ENCODE data around the gene F2. TPM values are rescaled to one million over a fixed set of nuclear protein-coding genes. Genes with fewer than 3 reads are reported as not detected.

The F2 gene
- total RNA-seq, 2 donors from 2014 or later: not detected

DNA sequence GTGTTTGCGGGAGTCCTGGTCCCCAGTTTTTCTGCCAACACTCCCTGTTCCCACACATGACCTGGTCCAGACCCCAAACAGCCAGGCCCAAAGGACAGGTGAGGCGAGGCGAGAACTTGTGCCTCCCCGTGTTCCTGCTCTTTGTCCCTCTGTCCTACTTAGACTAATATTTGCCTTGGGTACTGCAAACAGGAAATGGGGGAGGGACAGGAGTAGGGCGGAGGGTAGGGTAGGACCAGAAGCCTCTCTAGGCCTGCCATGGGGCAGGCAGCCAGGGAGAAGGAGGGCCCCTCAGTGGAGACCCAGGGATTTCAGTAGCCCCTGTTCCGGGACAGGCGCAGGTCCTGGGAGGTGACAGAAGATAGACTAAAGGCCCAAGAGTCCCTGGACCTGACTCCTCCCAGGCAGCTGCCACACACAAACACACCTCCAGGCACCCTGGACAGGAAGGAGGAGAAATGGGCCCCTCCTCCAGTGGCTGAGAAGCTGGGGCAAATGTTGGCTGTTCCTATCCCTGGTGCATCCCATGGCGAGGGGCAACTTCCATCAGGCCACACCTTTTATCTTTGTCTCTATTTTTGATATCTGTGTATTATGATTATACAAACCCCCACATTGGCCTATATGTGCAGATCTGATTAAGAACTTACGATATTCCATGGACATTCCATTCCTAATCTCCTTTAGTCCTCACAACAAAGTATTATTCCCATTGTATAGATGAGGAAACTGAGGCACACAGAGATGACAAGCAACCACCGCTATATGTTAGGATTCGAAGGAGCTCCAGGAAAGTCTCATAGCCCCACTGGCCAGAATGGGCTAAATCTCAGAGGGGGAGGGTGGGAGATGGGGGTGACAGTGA lies 626 bp upstream of the F2 start:
- no peak overlapping the region for H3K4me3 Mint-ChIP-seq
- H3K36me3 Mint-ChIP-seq (ENCODE audit: low read depth): no peaks in the 10 kb centered on the region
- H3K4me1 Mint-ChIP-seq: peaks cover 5% of the 10 kb centered on the region
- peak; percentile 23 for ATAC-seq (replicated peaks)
- H3K9me3 Mint-ChIP-seq: no peaks in the 10 kb centered on the region
- H3K27me3 Mint-ChIP-seq: no peaks in the 10 kb centered on the region
- H3K27ac Mint-ChIP-seq: no peak overlapping the region

DNA sequence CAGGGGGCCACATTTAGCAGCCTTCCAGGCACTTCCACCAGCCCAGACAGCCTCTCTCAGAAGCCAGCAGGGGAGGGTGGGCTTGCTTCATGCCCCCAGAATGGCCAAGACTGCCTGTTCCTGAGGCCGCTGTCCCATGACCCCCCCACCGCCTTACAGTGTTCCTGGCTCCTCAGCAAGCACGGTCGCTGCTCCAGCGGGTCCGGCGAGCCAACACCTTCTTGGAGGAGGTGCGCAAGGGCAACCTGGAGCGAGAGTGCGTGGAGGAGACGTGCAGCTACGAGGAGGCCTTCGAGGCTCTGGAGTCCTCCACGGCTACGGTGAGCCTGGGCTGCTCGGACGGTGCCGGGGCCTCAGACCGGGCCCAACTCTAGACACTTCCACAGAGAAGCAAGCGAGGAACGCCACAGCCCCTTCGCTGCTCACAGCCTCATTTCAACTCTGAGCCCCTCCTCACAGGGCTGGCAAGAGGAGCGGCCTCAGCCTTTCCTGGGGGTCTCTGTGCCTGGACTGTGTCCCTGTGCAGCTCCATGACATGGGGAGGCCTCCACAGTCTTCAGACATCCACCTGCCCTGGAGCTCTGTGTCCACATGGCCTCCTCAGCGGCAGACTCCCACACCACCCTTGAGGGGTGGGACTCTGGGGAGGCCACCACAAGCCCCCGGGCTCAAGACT lies 668 bp downstream of the F2 start:
- no peaks in the 10 kb centered on the region for H3K36me3 Mint-ChIP-seq (ENCODE audit: low read depth)
- H3K9me3 Mint-ChIP-seq: no peaks in the 10 kb centered on the region
- ATAC-seq (replicated peaks): no peak
- peaks cover 5% of the 10 kb centered on the region for H3K4me1 Mint-ChIP-seq
- no peak overlapping the region for H3K4me3 Mint-ChIP-seq
- H3K27ac Mint-ChIP-seq: no peak overlapping the region
- H3K27me3 Mint-ChIP-seq: no peaks in the 10 kb centered on the region

DNA sequence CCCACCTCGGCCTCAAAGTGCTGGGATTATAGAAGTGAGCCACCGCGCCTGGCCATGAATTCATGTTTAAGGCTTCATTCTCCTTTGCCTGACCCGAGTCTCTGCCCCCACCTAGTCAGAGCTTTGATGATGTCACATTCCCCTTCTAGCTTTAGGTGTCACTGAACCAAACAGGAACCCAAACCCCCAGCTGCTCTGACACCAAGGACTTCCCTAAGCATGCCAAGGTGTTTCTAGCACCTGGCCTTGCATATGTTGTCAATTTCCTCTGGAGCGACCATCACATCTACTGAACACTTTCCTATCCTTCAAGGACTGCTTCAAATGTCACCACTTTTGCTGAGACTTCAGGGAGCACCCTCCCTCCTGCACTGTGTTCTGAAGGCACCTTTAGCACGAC lies 2.3 kb downstream of the F2 start:
- Mint-ChIP-seq H3K9me3 (no peaks in the 10 kb centered on the region), H3K27me3 (no peaks in the 10 kb centered on the region), H3K4me1 (peaks cover 5% of the 10 kb centered on the region), H3K36me3 (ENCODE audit: low read depth) (no peaks in the 10 kb centered on the region), H3K4me3 (no peak overlapping the region), H3K27ac (no peak overlapping the region)
- ATAC-seq (replicated peaks): no peak

DNA sequence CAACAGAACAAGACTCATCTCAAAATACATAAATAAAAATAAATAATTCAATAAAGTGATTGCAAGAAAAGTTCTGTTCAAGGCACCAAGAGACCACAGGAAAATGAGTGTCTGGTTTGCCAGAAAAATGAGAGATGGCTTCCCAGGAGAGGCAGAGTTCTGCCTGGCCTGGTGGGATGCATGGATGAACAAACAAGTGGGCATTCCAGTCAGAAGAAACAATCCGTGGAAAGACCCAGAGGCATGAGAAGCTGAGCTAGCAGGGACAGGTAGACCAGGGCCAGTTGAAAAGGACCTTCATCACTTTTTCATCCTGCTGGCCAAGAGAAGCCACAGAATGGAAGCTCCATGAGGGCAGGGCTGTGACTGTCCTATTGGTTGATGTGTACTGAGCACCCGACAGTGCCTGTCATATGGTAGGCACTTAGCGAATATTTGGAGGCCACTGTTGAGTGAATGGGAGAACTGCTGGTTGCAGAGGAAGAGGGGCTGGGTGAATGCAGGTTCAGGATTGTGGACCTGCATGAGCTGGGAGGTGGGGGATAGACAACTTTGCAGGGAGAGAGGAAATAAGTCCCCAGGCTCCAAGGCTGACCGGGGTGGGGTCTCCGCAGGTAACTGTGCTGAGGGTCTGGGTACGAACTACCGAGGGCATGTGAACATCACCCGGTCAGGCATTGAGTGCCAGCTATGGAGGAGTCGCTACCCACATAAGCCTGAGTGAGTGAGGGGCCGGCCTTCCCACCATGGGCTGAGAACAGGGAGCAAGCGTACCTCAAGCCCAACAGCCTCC lies 3.7 kb downstream of the F2 start:
- H3K27me3 Mint-ChIP-seq: no peaks in the 10 kb centered on the region
- no peaks in the 10 kb centered on the region for H3K9me3 Mint-ChIP-seq
- H3K4me1 Mint-ChIP-seq: peaks cover 5% of the 10 kb centered on the region
- H3K36me3 Mint-ChIP-seq (ENCODE audit: low read depth): no peaks in the 10 kb centered on the region
- no peak for ATAC-seq (replicated peaks)
- H3K27ac Mint-ChIP-seq: peak overlapping the region; percentile 14
- H3K4me3 Mint-ChIP-seq: no peak overlapping the region

DNA sequence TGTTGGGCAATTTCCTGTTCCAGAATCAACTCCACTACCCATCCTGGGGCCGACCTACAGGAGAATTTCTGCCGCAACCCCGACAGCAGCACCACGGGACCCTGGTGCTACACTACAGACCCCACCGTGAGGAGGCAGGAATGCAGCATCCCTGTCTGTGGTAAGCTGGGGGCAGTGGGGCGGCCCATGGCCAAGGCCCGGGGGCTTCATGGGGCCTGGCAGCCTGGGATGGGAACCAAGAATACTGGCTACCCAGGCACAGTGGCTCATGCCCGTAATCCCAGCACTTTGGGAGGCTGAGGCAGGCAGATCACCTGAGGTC lies 4.3 kb downstream of the F2 start:
- Mint-ChIP-seq H3K4me3 (no peak overlapping the region), H3K9me3 (no peaks in the 10 kb centered on the region), H3K27ac (no peak overlapping the region), H3K4me1 (peaks cover 5% of the 10 kb centered on the region), H3K36me3 (ENCODE audit: low read depth) (no peaks in the 10 kb centered on the region), H3K27me3 (no peaks in the 10 kb centered on the region)
- ATAC-seq (replicated peaks): no peak

DNA sequence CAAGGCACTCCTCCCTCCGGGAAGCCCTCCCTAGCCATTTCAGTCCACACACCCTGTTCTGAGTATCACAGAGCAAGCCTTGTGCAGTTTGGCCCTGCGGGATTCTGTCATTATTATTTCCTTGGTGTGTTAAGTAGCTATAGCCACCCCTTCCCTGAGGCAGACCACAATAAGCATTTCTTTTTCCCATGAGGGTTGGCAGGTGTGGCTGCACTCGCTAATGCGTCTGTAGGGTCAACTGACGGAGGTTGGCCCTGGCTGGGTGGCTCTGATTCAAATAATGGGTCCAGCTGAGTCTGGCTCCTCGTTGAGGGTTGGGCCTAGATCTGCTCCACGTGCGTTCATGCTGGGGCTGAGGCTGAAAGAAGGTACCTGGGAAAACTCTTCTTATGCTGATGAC lies 5.1 kb downstream of the F2 start:
- Mint-ChIP-seq H3K4me1 (no peaks in the 10 kb centered on the region), H3K9me3 (no peaks in the 10 kb centered on the region), H3K36me3 (ENCODE audit: low read depth) (no peaks in the 10 kb centered on the region), H3K4me3 (no peak overlapping the region), H3K27ac (no peak overlapping the region), H3K27me3 (no peaks in the 10 kb centered on the region)
- no peak for ATAC-seq (replicated peaks)

DNA sequence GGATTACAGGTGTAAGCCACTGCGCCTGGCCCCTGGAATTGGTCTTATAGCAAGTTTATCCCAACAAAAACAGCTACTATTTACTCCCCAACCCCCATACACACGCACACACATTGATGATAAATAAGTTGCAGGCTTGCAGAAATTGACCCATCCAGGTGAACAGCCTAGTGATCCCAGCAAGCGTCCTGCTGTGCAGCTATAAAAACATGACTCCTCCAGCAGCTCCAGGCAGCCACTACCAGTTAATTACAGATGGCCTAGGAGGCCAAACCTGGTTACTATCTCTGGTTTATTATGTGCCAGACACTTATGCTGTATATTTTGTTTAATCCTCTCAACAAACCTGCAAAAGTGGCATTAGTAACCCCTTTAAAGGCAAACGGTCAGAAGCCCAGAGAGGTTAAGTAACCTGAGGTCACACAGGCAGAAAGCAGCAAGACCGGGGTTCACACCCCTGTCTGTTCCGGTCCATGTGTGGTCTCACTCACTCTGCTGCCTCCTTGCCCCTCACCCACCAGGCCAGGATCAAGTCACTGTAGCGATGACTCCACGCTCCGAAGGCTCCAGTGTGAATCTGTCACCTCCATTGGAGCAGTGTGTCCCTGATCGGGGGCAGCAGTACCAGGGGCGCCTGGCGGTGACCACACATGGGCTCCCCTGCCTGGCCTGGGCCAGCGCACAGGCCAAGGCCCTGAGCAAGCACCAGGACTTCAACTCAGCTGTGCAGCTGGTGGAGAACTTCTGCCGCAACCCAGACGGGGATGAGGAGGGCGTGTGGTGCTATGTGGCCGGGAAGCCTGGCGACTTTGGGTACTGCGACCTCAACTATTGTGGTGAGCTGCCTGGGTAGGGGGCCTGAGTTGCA lies 6.6 kb downstream of the F2 start:
- Mint-ChIP-seq H3K27ac (no peak overlapping the region), H3K4me1 (no peaks in the 10 kb centered on the region), H3K27me3 (no peaks in the 10 kb centered on the region), H3K9me3 (no peaks in the 10 kb centered on the region), H3K4me3 (no peak overlapping the region), H3K36me3 (ENCODE audit: low read depth) (no peaks in the 10 kb centered on the region)
- no peak for ATAC-seq (replicated peaks)

DNA sequence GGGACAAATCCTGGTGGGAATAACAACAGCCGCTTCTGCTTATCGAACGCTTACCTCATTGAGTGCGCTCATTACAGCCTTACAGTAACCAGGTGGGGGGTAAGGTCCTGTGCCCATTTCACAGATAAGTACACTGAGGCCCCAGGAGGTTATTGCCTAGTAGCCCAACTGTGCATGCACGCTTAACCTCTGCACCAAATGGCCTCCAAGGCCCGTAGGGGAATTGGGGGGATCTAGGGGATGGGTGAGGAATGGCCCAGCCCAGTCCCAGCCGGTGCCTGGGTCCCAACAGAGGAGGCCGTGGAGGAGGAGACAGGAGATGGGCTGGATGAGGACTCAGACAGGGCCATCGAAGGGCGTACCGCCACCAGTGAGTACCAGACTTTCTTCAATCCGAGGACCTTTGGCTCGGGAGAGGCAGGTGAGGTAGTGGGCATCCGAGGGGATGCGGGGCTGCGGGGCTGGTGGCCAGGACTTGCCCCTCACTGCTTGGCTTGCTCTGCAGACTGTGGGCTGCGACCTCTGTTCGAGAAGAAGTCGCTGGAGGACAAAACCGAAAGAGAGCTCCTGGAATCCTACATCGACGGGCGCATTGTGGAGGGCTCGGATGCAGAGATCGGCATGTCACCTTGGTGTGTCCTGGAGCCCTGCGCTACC lies 7.3 kb downstream of the F2 start:
- Mint-ChIP-seq H3K27ac (no peak overlapping the region), H3K27me3 (no peaks in the 10 kb centered on the region), H3K9me3 (no peaks in the 10 kb centered on the region), H3K4me3 (no peak overlapping the region), H3K36me3 (ENCODE audit: low read depth) (no peaks in the 10 kb centered on the region), H3K4me1 (no peaks in the 10 kb centered on the region)
- no peak for ATAC-seq (replicated peaks)

DNA sequence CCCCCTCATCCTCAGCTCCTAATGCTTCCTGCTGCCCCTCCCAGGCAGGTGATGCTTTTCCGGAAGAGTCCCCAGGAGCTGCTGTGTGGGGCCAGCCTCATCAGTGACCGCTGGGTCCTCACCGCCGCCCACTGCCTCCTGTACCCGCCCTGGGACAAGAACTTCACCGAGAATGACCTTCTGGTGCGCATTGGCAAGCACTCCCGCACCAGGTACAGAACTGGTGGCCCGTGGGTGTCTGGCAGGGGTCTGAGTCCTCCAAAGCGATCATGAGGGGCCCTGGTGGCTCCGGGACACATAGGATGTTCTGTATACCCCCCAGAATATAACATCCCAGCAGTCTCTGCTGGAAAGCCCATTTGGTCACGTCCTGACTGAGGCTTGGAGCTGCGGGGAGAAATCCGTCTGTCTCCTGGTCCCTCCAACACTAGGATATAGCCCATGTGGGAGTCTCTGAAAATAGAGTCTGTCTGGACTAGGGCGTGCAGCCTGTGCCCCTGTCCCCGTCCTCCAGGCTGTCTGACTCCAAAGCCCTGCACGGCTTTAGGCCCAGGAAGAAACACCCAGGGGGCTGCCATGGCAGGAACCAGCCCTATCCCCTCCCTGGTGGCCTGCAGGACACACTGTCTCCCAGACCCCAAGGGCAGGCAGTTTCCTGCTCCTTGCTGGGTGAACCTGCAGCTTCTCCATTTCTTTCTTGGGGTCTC lies 9.1 kb downstream of the F2 start:
- Mint-ChIP-seq H3K9me3 (no peaks in the 10 kb centered on the region), H3K4me1 (no peaks in the 10 kb centered on the region), H3K36me3 (ENCODE audit: low read depth) (no peaks in the 10 kb centered on the region), H3K4me3 (no peak overlapping the region), H3K27ac (no peak overlapping the region), H3K27me3 (no peaks in the 10 kb centered on the region)
- no peak for ATAC-seq (replicated peaks)

DNA sequence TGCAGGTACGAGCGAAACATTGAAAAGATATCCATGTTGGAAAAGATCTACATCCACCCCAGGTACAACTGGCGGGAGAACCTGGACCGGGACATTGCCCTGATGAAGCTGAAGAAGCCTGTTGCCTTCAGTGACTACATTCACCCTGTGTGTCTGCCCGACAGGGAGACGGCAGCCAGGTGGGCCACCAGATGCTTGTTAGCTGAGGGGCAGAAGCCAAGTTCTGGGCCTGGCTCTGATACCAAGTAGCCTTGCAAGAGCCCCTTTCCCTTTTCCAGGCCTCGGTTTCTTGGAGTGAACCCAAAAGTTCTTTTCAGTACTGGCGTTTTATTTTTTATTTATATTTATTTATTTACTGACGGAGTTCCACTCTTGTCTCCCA lies 9.6 kb downstream of the F2 start:
- Mint-ChIP-seq H3K27ac (no peak overlapping the region), H3K27me3 (no peaks in the 10 kb centered on the region), H3K9me3 (no peaks in the 10 kb centered on the region), H3K36me3 (ENCODE audit: low read depth) (no peaks in the 10 kb centered on the region), H3K4me1 (no peaks in the 10 kb centered on the region), H3K4me3 (no peak overlapping the region)
- ATAC-seq (replicated peaks): no peak

DNA sequence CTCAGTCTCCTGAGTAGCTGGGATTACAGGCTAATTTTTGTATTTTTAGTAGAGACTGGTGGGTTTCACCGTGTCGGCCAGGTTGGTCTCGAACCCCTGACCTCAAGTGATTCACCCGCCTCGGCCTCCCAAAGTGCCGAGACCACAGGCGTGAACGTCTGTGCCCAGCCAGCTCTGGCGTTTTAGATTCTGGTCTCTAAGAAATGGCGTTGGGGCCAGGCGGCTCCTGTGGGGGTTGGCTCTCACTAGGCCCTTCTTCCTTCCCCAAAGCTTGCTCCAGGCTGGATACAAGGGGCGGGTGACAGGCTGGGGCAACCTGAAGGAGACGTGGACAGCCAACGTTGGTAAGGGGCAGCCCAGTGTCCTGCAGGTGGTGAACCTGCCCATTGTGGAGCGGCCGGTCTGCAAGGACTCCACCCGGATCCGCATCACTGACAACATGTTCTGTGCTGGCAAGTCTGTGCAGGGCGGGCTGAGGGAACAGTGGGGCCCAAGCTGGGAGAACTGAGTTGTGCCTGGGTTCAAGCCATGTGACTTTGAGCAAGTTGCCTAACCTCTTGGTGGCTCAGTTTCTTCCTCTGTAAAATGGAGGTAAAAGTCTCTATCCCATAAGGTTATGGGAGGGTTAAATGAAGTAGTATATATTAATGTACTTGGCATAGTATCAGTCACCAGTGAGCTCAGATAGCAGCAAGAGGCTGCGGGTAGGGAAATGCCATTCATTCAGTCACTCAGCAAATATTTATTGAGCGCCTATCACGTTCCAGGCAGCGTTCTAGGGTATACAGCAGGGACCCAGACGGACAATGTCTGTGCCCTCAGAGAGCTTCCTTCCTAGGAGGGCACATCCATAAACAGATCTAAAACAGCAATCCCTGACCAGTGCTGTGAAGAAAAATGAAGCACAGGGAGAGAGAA lies 10.4 kb downstream of the F2 start:
- no peak for ATAC-seq (replicated peaks)
- H3K27ac Mint-ChIP-seq: no peak overlapping the region
- H3K4me3 Mint-ChIP-seq: no peak overlapping the region
- no peaks in the 10 kb centered on the region for H3K4me1 Mint-ChIP-seq
- H3K27me3 Mint-ChIP-seq: no peaks in the 10 kb centered on the region
- no peaks in the 10 kb centered on the region for H3K36me3 Mint-ChIP-seq (ENCODE audit: low read depth)
- H3K9me3 Mint-ChIP-seq: no peaks in the 10 kb centered on the region

DNA sequence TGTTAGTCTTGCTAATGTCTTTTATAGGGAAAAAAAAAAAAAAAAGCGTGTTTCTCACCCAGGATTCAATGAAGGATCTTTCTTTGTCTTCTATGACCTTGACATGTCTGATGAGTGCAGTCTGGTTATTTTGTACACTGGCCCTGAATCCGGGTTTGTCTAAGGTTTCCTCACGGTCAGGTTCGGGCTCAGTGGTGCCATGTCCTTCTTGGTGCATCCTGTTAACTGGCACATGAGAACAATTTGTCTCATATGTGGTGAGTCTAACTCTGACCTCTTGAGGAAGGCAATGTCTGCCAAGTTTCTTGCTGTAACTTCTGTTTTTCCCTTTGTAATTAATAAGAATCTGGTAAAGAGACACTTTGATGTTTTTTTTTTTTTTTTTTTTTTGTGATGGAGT lies 12.5 kb downstream of the F2 start:
- ATAC-seq (replicated peaks): no peak
- Mint-ChIP-seq H3K9me3 (no peaks in the 10 kb centered on the region), H3K27ac (no peak overlapping the region), H3K4me1 (no peaks in the 10 kb centered on the region), H3K36me3 (ENCODE audit: low read depth) (no peaks in the 10 kb centered on the region), H3K4me3 (no peak overlapping the region), H3K27me3 (no peaks in the 10 kb centered on the region)

DNA sequence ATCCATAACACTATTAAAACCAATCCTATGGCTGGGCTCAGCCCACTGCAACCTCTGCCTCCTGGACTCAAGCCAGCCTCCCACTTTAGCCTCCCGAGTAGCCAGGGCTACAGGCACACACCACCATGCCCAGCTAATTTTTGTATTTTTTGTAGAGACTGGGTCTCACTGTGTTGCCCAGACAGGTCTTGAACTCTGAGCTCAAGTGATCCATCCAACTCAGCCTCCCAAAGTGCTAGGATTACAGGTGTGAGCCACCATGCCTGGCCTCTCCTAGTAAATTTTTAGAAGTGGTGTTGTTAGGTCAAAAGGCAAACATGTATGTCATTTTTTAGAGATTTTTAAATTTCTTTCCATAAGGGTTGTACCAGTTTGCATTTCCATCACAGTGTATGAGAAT lies 14.2 kb downstream of the F2 start:
- no peak for ATAC-seq (replicated peaks)
- Mint-ChIP-seq H3K27ac (no peak overlapping the region), H3K4me1 (no peaks in the 10 kb centered on the region), H3K36me3 (ENCODE audit: low read depth) (no peaks in the 10 kb centered on the region), H3K9me3 (no peaks in the 10 kb centered on the region), H3K27me3 (no peaks in the 10 kb centered on the region), H3K4me3 (no peak overlapping the region)
